Measurements from ENCODE around the gene CLCA1.
A peak's percentile ranks its signal among the peaks of the same experiment; 100 is the strongest.

CLCA1 gene

DNA sequence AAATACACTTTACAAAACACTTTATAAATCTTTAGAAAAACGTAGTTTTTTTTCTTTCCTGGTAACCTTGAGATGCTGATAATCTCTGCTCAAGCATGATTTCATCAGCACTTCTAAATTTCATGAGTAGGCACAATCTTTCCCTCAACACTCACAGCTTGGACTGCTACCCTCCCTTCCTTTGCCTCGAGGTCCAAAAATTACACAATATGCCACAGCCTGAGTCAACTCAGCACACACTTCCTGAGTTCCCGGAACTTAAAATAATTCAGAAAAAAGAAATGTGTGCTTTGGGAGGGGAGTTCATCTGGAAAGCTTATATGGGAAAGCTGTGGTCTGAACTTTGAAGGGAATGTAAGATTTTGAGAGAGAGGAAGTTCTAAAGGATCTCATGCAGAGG, 38.9 kb upstream of the CLCA1 start:
- no peak overlapping the region for H3K4me3 ChIP-seq (ENCODE audit: control insufficient read depth, low read depth, low read length)
- peak; percentile 88 for DNase-seq (ENCODE audit: low read depth)

DNA sequence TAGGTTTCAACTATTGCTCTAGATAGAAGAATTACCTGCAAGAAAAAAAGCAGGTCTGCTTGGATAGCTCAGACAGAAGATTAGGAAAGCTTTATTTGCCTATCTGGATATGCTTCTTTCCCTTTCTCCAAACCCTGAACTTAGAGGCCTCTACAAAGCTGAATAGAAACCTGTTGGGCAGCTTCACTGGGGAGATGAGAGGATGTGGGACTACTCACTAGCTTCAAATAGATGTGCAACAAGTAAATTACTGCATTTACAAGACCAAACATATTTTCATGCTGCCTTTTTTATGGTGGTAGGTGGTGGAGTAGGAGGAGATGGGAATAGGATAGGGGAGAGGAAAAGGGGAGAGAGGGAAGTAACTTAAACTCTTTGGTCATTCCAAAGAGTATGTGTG, 38.4 kb upstream of the CLCA1 start:
- H3K4me3 ChIP-seq (ENCODE audit: control insufficient read depth, low read depth, low read length), result no peak overlapping the region
- DNase-seq (ENCODE audit: low read depth), result no peak
- TF ChIP-seq, protein P1, sequence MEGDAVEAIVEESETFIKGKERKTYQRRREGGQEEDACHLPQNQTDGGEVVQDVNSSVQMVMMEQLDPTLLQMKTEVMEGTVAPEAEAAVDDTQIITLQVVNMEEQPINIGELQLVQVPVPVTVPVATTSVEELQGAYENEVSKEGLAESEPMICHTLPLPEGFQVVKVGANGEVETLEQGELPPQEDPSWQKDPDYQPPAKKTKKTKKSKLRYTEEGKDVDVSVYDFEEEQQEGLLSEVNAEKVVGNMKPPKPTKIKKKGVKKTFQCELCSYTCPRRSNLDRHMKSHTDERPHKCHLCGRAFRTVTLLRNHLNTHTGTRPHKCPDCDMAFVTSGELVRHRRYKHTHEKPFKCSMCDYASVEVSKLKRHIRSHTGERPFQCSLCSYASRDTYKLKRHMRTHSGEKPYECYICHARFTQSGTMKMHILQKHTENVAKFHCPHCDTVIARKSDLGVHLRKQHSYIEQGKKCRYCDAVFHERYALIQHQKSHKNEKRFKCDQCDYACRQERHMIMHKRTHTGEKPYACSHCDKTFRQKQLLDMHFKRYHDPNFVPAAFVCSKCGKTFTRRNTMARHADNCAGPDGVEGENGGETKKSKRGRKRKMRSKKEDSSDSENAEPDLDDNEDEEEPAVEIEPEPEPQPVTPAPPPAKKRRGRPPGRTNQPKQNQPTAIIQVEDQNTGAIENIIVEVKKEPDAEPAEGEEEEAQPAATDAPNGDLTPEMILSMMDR (IDR thresholded peaks at IDR 0.05; ENCODE audit: control insufficient read depth, insufficient read depth, low read depth, low read length, missing control alignments), result no peak

More for the DNA sequence above, 38.9 kb upstream of the CLCA1 start:
- TF ChIP-seq, protein P1 (IDR thresholded peaks at IDR 0.05; ENCODE audit: control insufficient read depth, insufficient read depth, low read depth, low read length, missing control alignments), result no peak

DNA sequence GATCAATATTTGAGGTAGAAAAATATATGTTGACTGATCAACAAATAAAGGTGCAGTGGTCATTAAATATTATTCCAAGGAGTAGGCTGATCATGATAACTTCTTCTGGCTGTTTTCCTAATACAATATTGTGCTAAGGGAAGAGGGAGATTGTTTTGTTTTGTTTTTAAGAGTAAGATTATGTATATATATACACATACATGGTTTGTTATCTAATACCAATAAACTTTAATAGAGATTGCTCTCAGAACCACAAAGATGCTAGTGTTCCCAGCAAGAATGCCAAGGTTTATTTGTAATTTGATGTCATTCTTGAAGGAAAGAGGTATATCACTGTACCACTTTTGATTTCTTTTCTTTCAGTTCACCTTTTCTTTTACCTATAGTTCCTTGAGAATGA, 34.7 kb upstream of the CLCA1 start:
- TF ChIP-seq, protein P1 (IDR thresholded peaks at IDR 0.05; ENCODE audit: control insufficient read depth, insufficient read depth, low read depth, low read length, missing control alignments), result no peak
- no peak overlapping the region for H3K4me3 ChIP-seq (ENCODE audit: control insufficient read depth, low read depth, low read length)
- no peak for DNase-seq (ENCODE audit: low read depth)

DNA sequence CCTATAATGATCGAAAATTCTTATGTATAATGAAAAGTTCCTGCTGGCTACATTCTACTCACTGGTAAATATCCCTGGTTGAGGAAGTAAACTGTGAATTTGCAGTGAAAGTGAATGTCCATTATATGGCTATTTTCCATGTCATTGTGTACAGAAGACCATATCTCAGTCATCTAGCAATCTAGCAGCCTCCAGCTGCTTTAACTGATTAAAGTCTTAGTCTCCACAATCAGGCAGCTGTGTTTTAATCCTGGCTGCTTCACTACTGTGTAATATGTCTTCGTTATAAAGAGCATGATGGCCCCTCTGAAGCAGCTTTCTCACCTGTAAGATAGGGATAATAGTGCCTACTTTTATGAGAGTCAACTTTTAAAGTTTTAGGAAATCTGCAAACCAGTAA, 33.4 kb upstream of the CLCA1 start:
- TF ChIP-seq, protein P1 (IDR thresholded peaks at IDR 0.05; ENCODE audit: control insufficient read depth, insufficient read depth, low read depth, low read length, missing control alignments), result no peak
- no peak for DNase-seq (ENCODE audit: low read depth)
- no peak overlapping the region for H3K4me3 ChIP-seq (ENCODE audit: control insufficient read depth, low read depth, low read length)

DNA sequence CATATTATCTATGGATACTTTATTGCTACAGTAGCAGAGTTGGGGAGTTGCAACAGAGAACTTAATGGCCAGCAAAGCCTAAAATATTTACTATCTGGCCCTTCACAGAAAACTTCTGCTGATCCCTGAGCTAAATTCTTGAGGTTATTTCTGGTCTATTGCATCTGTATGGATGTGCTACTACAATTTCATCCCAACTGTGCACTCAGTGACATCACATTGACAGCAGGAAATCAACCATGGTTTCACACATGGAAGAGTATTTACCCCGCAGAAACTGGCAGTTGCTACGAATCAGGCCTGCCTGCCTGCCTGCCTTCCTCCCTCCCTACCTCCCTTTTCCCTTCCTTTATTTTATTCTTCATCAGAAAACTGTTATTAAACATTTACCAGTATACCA, 32.7 kb upstream of the CLCA1 start:
- H3K4me3 ChIP-seq (ENCODE audit: control insufficient read depth, low read depth, low read length), result no peak overlapping the region
- no peak for DNase-seq (ENCODE audit: low read depth)
- TF ChIP-seq, protein P1 (IDR thresholded peaks at IDR 0.05; ENCODE audit: control insufficient read depth, insufficient read depth, low read depth, low read length, missing control alignments), result no peak

- H3K4me3 ChIP-seq (ENCODE audit: control insufficient read depth, low read depth, low read length), result no peak overlapping the region
- DNase-seq (ENCODE audit: low read depth), result no peak
- TF ChIP-seq, protein P1 (IDR thresholded peaks at IDR 0.05; ENCODE audit: control insufficient read depth, insufficient read depth, low read depth, low read length, missing control alignments), result no peak
Measured at GRCh38 chr1:86441581-86441980, 27.1 kb upstream of the CLCA1 start.

DNA sequence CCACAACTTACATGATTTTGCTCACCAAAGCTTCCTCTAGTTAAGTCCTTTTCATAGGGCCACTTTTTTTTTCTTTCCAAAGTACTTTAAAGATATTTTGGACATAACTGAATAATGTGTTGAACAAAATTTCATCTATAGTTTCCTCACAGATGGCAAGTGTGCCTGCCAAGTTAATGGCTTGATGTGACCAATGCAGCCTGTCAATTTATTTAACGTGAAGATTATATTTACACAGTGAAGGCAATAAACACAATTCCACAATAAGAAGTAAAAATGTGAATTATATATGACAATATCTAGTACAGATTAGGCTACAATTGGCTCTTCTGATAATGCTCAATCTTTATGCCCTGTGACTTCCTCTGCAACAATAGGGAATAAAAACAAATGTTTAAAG, 26.7 kb upstream of the CLCA1 start:
- DNase-seq (ENCODE audit: low read depth), result no peak
- TF ChIP-seq, protein P1 (IDR thresholded peaks at IDR 0.05; ENCODE audit: control insufficient read depth, insufficient read depth, low read depth, low read length, missing control alignments), result no peak

More for the DNA sequence above, 26.7 kb upstream of the CLCA1 start:
- no peak overlapping the region for H3K4me3 ChIP-seq (ENCODE audit: control insufficient read depth, low read depth, low read length)
